ENCODE measurements around the gene COL1A2. TPM values are rescaled to one million over a fixed set of nuclear protein-coding genes. Genes with fewer than 3 reads are reported as not detected.

The COL1A2 gene
- total and polyA plus RNA-seq, 2 of the 4 experiments (the other 2 are of a cell fraction), result 1,211 to 4,454 TPM

DNA sequence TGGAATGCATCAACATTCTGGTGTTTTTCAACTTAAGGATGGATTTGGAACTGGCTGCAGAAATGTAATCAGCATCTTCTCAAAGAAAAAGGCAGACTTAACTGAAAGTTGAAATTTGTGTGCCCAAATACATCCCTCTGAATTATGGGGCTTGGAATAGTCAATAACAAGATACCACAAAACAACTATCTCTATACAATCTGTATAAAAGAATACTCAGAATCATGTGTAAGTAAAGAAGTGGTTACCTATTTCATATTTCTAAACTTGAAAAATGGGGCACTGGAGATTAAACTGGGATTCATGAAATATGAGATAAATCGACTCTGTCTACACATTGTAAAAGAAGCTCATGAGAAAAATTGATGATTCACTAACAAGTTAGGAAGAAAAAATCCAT lies 6.2 kb upstream of the COL1A2 start:
- no peak overlapping the region for H3K23ac ChIP-seq (ENCODE audit: low read depth, low read length)

More for the DNA sequence above, 6.2 kb upstream of the COL1A2 start:
- ChIA-PET POLR2A (ENCODE audit: unreplicated experiment) (interaction anchor here (0.7 to 0.9 kb wide), 2 partner anchors 12 to 93 kb away, joined by 3 read pairs; no protein-coding TSS in a partner anchor), CTCF (interaction anchor here (2.4 kb wide), 1 partner anchor 92 kb away, joined by 11 read pairs; no protein-coding TSS in a partner anchor)
- H3K79me1 ChIP-seq (ENCODE audit: low read depth in 1 of 2, low read length in 2 of 2), result peaks cover 10 to 27% of the 10 kb centered on the region in 2 experiments
- peak overlapping the region; percentile 11; the same call in 1 of the 2 replicates for H3K4ac ChIP-seq (ENCODE audit: low read depth, low read length)
- H2BK20ac ChIP-seq (ENCODE audit: low read depth, low read length), result no peak overlapping the region
- no TSS peak for BruUV-seq (replicated peaks)
- H3K27me3 ChIP-seq (ENCODE audit: control insufficient read depth, insufficient read depth, low read length), result no peaks in the 10 kb centered on the region
- no peak overlapping the region for H4K8ac ChIP-seq (ENCODE audit: low read depth in 2 of 2, low read length in 2 of 2)
- H3K9ac ChIP-seq (ENCODE audit: low read depth, low read length), result no peak overlapping the region
- no peak overlapping the region for H3K27ac ChIP-seq (ENCODE audit: insufficient read depth, low read length)
- H3K36me3 ChIP-seq (ENCODE audit: control insufficient read depth, insufficient read depth, low read length), result no peaks in the 10 kb centered on the region
- no peak overlapping the region for H3K4me2 ChIP-seq (ENCODE audit: low read depth, low read length)
- no peak overlapping the region for H3K56ac ChIP-seq (ENCODE audit: extremely low read depth, insufficient read depth, low read length)
- WGBS, 2 experiments (ENCODE audit: extremely low coverage in 2 of 2, insufficient read length in 1 of 2), result no CpG with 5 or more reads among the region's 1 CpG
- H4K20me1 ChIP-seq (ENCODE audit: insufficient read depth, low read length), result no peaks in the 10 kb centered on the region
- no peak overlapping the region for H2AK9ac ChIP-seq (replicated peaks; ENCODE audit: low read depth, low read length, poor library complexity)
- no peak overlapping the region for H2BK120ac ChIP-seq (ENCODE audit: low read depth, low read length)
- H3K4me1 ChIP-seq (ENCODE audit: control insufficient read depth, insufficient read depth, low read length), result peaks cover 16% of the 10 kb centered on the region
- TF ChIP-seq, protein P1, sequence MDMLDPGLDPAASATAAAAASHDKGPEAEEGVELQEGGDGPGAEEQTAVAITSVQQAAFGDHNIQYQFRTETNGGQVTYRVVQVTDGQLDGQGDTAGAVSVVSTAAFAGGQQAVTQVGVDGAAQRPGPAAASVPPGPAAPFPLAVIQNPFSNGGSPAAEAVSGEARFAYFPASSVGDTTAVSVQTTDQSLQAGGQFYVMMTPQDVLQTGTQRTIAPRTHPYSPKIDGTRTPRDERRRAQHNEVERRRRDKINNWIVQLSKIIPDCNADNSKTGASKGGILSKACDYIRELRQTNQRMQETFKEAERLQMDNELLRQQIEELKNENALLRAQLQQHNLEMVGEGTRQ (IDR thresholded peaks at IDR 0.05; ENCODE audit: low read depth, low read length), result no peak
- TF ChIP-seq RCOR1 (IDR thresholded peaks at IDR 0.05; ENCODE audit: insufficient replicate concordance, low read length) (no peak), MXI1 (IDR thresholded peaks at IDR 0.05; ENCODE audit: borderline replicate concordance, low read depth, low read length) (no peak), BHLHE40 (IDR thresholded peaks at IDR 0.05; ENCODE audit: low read depth, low read length) (no peak), MAFK (IDR thresholded peaks at IDR 0.05; ENCODE audit: low read depth, low read length) (no peak), FOS (IDR thresholded peaks at IDR 0.05; ENCODE audit: low read depth, low read length) (no peak)
- no peak overlapping the region for H2BK15ac ChIP-seq (ENCODE audit: low read depth, low read length)
- H4K5ac ChIP-seq (ENCODE audit: low read depth, low read length), result no peak overlapping the region
- ATAC-seq (ENCODE audit: low read depth) (no peak), DNase-seq (no peak)
- no peak overlapping the region for H2AFZ ChIP-seq (replicated peaks; ENCODE audit: low read length, poor library complexity)
- peak overlapping the region; percentile 19 for H2BK5ac ChIP-seq (ENCODE audit: low read depth, low read length, poor library complexity, severe bottlenecking)
- H4K91ac ChIP-seq (ENCODE audit: insufficient read depth, low read depth, low read length), result no peak overlapping the region
- H3K18ac ChIP-seq (ENCODE audit: low read depth, low read length), result peak overlapping the region; percentile 57; the same call in 1 of the 2 replicates
- H3K9me1 ChIP-seq (ENCODE audit: insufficient read depth, low read length), result peaks cover 2% of the 10 kb centered on the region; the same call in 1 of the 2 replicates
- intact Hi-C loops (cut with micrococcal nuclease) (no loop called here), dilution Hi-C loops (cut with HindIII; ENCODE audit: low sequenced_read_pairs, unreplicated experiment) (no loop called here), in situ Hi-C loops (cut with MboI; ENCODE audit: low sequenced_read_pairs) (no loop called here)
- no peak overlapping the region for H2AK5ac ChIP-seq (ENCODE audit: low read depth, low read length)
- no peaks in the 10 kb centered on the region for H3K9me3 ChIP-seq (ENCODE audit: control insufficient read depth, insufficient read depth, low read length)
- H3K4me3 ChIP-seq (ENCODE audit: insufficient read depth, low read depth, low read length), result no peak overlapping the region
- H3K14ac ChIP-seq (replicated peaks; ENCODE audit: low read depth, low read length), result no peak overlapping the region
